Mesendoderm (in vitro differentiated cells): Measurements from ENCODE around the gene CYB5R4.

Experiments
- DNase-seq: peaks from one replicate; pipeline ENCODE4 v3.0.0; 2013
- H2AK5ac ChIP-seq: 2 replicates; pipeline ENCODE4 v1.6.1; 2013; ENCODE audit warnings: low read length, inconsistent platforms
- H2BK120ac ChIP-seq: 2 replicates; pipeline ENCODE4 v1.6.1; 2013; ENCODE audit warnings: low read depth, mild to moderate bottlenecking, low read length, moderate library complexity, mixed read lengths
- H2BK15ac ChIP-seq: replicated peaks from 2 replicates; pipeline ENCODE4 v1.6.1; 2013; ENCODE audit warnings: low read depth, mild to moderate bottlenecking, moderate library complexity
- H2BK5ac ChIP-seq: 2 replicates; pipeline ENCODE4 v1.6.1; 2013; ENCODE audit warnings: low read length, inconsistent platforms
- H3K18ac ChIP-seq: 2 replicates; pipeline ENCODE4 v1.6.1; 2013; ENCODE audit warnings: mild to moderate bottlenecking, low read length, mixed read lengths
- H3K23ac ChIP-seq: one replicate; pipeline ENCODE4 v1.6.1; 2013; ENCODE audit warnings: low read length
- H3K27ac ChIP-seq: 2 replicates; pipeline ENCODE4 v1.5.1; 2013; ENCODE audit warnings: low read depth, mild to moderate bottlenecking, inconsistent platforms, low read length, moderate library complexity
- H3K27me3 ChIP-seq: 2 replicates; pipeline ENCODE4 v1.6.1; 2013; ENCODE audit warnings: low read length, control low read depth, mild to moderate bottlenecking, inconsistent platforms; ENCODE audit not compliant: insufficient read depth, poor library complexity
- H3K36me3 ChIP-seq: 2 replicates; pipeline ENCODE4 v1.6.1; 2013; ENCODE audit warnings: low read length, inconsistent platforms; ENCODE audit not compliant: control insufficient read depth, insufficient read depth
- H3K4ac ChIP-seq: one replicate; pipeline ENCODE4 v1.6.1; 2013; ENCODE audit warnings: low read depth, mild to moderate bottlenecking, low read length, moderate library complexity
- H3K4me1 ChIP-seq: 2 replicates; pipeline ENCODE4 v1.6.1; 2013; ENCODE audit warnings: low read depth, low read length, inconsistent platforms; ENCODE audit not compliant: control insufficient read depth
- H3K4me2 ChIP-seq: 2 replicates; pipeline ENCODE4 v1.6.1; 2013; ENCODE audit warnings: low read length
- H3K4me3 ChIP-seq: 2 replicates; pipeline ENCODE4 v1.5.1; 2013; ENCODE audit warnings: mild to moderate bottlenecking, low read length
- H3K56ac ChIP-seq: one replicate; pipeline ENCODE4 v1.6.1; 2013; ENCODE audit warnings: low read length
- H3K79me1 ChIP-seq: 2 replicates; pipeline ENCODE4 v1.6.1; 2013; ENCODE audit warnings: low read length, inconsistent platforms
- H3K79me2 ChIP-seq: 2 replicates; pipeline ENCODE4 v1.6.1; 2013; ENCODE audit warnings: mild to moderate bottlenecking, low read length; ENCODE audit not compliant: control insufficient read depth, insufficient read depth
- H3K9ac ChIP-seq: 2 replicates; pipeline ENCODE4 v1.6.1; 2013; ENCODE audit warnings: low read length, inconsistent platforms
- H4K5ac ChIP-seq: one replicate; pipeline ENCODE4 v1.6.1; 2013; ENCODE audit warnings: low read length
- H4K8ac ChIP-seq: one replicate; pipeline ENCODE4 v1.6.1; 2013; ENCODE audit warnings: low read depth, mild to moderate bottlenecking, control low read depth, low read length, moderate library complexity
- WGBS: extraction: QIAGEN DNeasy Blood & Tissue Kit; methylation state at CpG from one replicate; pipeline ENCODE4 v1.1.7; 2013; ENCODE audit warnings: low lambda C conversion rate, missing lambda C conversion rate; ENCODE audit not compliant: insufficient coverage; ENCODE audit errors: extremely low coverage; 5-methylcytosine and 5-hydroxymethylcytosine counted together

The CYB5R4 gene

GRCh38 chr6:83854766-83855165 is 4.7 kb upstream of the CYB5R4 start:
- no peak overlapping the region for H2AK5ac ChIP-seq
- no peak overlapping the region for H4K5ac ChIP-seq
- no peak overlapping the region for H3K23ac ChIP-seq
- no peak for DNase-seq
- no peak overlapping the region for H3K27ac ChIP-seq
- no peaks in the 10 kb centered on the region for H3K79me1 ChIP-seq
- no peak overlapping the region for H2BK5ac ChIP-seq
- H2BK120ac ChIP-seq = no peak overlapping the region
- no peak overlapping the region for H3K9ac ChIP-seq
- WGBS = no CpG with 5 or more reads among the region's 5 CpGs
- H3K4ac ChIP-seq = no peak overlapping the region
- H3K18ac ChIP-seq = no peak overlapping the region
- H3K79me2 ChIP-seq = no peaks in the 10 kb centered on the region
- no peaks in the 10 kb centered on the region for H3K36me3 ChIP-seq
- peaks cover 6% of the 10 kb centered on the region for H3K27me3 ChIP-seq
- H4K8ac ChIP-seq = no peak overlapping the region
- no peak overlapping the region for H2BK15ac ChIP-seq
- H3K4me1 ChIP-seq = no peaks in the 10 kb centered on the region
- no peak overlapping the region for H3K4me2 ChIP-seq
- H3K4me3 ChIP-seq = no peak overlapping the region
- H3K56ac ChIP-seq = no peak overlapping the region

- no peak overlapping the region for H4K5ac ChIP-seq
- no peak for DNase-seq
Observed at GRCh38 chr6:83860359-83860755, 868 bp downstream of the CYB5R4 start.

GRCh38 chr6:83860782-83861495 is 1.4 kb downstream of the CYB5R4 start:
- H3K56ac ChIP-seq = no peak overlapping the region
- no peak overlapping the region for H2BK15ac ChIP-seq
- no peak overlapping the region for H3K4me2 ChIP-seq
- H2BK120ac ChIP-seq = no peak overlapping the region
- no peak overlapping the region for H3K27ac ChIP-seq
- no peak overlapping the region for H4K8ac ChIP-seq
- H3K4me1 ChIP-seq = no peaks in the 10 kb centered on the region
- DNase-seq = no peak
- H3K27me3 ChIP-seq = no peaks in the 10 kb centered on the region
- no peak overlapping the region for H2BK5ac ChIP-seq
- no peak overlapping the region for H4K5ac ChIP-seq
- no peak overlapping the region for H2AK5ac ChIP-seq
- H3K4ac ChIP-seq = no peak overlapping the region
- no peak overlapping the region for H3K23ac ChIP-seq
- H3K18ac ChIP-seq = no peak overlapping the region
- H3K79me1 ChIP-seq = peaks cover 5% of the 10 kb centered on the region
- WGBS = no CpG with 5 or more reads among the region's 8 CpGs
- peaks cover 5% of the 10 kb centered on the region for H3K79me2 ChIP-seq
- no peak overlapping the region for H3K4me3 ChIP-seq
- no peak overlapping the region for H3K9ac ChIP-seq
- H3K36me3 ChIP-seq = no peaks in the 10 kb centered on the region

More at GRCh38 chr6:83860359-83860755, 868 bp downstream of the CYB5R4 start:
- H3K23ac ChIP-seq = no peak overlapping the region
- H2BK5ac ChIP-seq = no peak overlapping the region
- no peaks in the 10 kb centered on the region for H3K36me3 ChIP-seq
- peak overlapping the region; percentile 97 for H3K4me2 ChIP-seq
- H3K79me1 ChIP-seq = peaks cover 5% of the 10 kb centered on the region
- no peak overlapping the region for H3K4ac ChIP-seq
- H3K27me3 ChIP-seq = no peaks in the 10 kb centered on the region
- H2BK120ac ChIP-seq = no peak overlapping the region
- no peak overlapping the region for H2BK15ac ChIP-seq
- no peak overlapping the region for H4K8ac ChIP-seq
- H3K18ac ChIP-seq = no peak overlapping the region
- peaks cover 5% of the 10 kb centered on the region for H3K79me2 ChIP-seq
- peak overlapping the region; percentile 89 for H3K4me3 ChIP-seq
- H3K4me1 ChIP-seq = no peaks in the 10 kb centered on the region
- H3K56ac ChIP-seq = peak overlapping the region; percentile 88
- H3K27ac ChIP-seq = no peak overlapping the region
- no CpG with 5 or more reads among the region's 7 CpGs for WGBS
- no peak overlapping the region for H2AK5ac ChIP-seq
- H3K9ac ChIP-seq = peak overlapping the region; percentile 85

GRCh38 chr6:83862776-83863471 is 3.4 kb downstream of the CYB5R4 start:
- H3K18ac ChIP-seq = no peak overlapping the region
- H2BK15ac ChIP-seq = no peak overlapping the region
- H3K27me3 ChIP-seq = no peaks in the 10 kb centered on the region
- no peak overlapping the region for H4K5ac ChIP-seq
- H3K79me2 ChIP-seq = peaks cover 5% of the 10 kb centered on the region
- no peak overlapping the region for H3K4me3 ChIP-seq
- WGBS = no CpG with 5 or more reads among the region's 4 CpGs
- no peak overlapping the region for H3K9ac ChIP-seq
- no peak overlapping the region for H3K4ac ChIP-seq
- H3K56ac ChIP-seq = no peak overlapping the region
- no peaks in the 10 kb centered on the region for H3K4me1 ChIP-seq
- no peak overlapping the region for H2AK5ac ChIP-seq
- no peak overlapping the region for H3K27ac ChIP-seq
- no peak for DNase-seq
- peaks cover 5% of the 10 kb centered on the region for H3K79me1 ChIP-seq
- no peak overlapping the region for H3K4me2 ChIP-seq
- H3K36me3 ChIP-seq = no peaks in the 10 kb centered on the region
- no peak overlapping the region for H2BK5ac ChIP-seq
- H2BK120ac ChIP-seq = no peak overlapping the region
- H3K23ac ChIP-seq = no peak overlapping the region
- H4K8ac ChIP-seq = no peak overlapping the region

- Histone ChIP-seq H3K56ac (no peak overlapping the region), H3K36me3 (no peaks in the 10 kb centered on the region), H3K9ac (no peak overlapping the region), H2BK15ac (no peak overlapping the region), H3K79me2 (no peaks in the 10 kb centered on the region), H2BK120ac (no peak overlapping the region), H3K27ac (no peak overlapping the region), H4K8ac (no peak overlapping the region), H3K23ac (no peak overlapping the region), H3K4me2 (no peak overlapping the region), H3K4me3 (no peak overlapping the region), H3K18ac (no peak overlapping the region), H4K5ac (no peak overlapping the region), H2BK5ac (no peak overlapping the region), H3K27me3 (no peaks in the 10 kb centered on the region), H3K79me1 (no peaks in the 10 kb centered on the region), H3K4me1 (no peaks in the 10 kb centered on the region), H3K4ac (no peak overlapping the region), H2AK5ac (no peak overlapping the region)
- no peak for DNase-seq
Observed at GRCh38 chr6:83867043-83867442, 7.6 kb downstream of the CYB5R4 start.
